Measurements from ENCODE around the gene CRACR2A.

CRACR2A gene

DNA sequence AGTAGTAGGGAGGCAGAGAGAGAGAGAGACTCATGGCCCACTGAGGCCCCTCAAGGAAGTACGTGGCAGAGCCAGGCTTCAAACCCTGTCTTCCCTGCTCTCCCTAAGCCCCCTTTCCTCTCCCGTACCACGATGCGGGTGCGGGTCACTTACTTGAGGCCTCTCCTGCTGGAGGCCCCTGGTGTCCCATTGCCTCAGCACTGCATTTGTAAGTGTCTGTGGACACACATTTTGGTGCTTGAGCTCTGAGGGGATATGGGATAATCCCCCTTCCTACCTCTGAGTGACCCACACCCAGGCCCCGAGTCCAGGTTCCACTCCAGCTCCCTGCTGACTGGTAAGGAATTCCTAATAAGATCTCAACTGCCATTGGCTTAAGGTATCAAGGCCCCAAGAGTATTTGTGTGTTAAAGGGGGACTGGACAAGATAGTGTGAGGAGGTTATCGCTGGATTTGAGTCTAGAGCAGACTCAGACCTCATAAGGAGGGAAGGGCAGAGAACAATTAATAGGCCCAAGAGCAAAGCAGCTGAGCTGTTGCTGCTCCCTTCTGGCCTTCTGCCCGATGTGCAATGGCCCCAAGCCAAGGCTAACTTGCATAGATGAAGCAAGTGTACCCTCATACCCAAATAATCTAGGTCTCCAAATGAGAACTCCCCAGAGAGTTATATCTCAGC is 71.9 kb downstream of the CRACR2A start:
- DNase-seq = no peak

DNA sequence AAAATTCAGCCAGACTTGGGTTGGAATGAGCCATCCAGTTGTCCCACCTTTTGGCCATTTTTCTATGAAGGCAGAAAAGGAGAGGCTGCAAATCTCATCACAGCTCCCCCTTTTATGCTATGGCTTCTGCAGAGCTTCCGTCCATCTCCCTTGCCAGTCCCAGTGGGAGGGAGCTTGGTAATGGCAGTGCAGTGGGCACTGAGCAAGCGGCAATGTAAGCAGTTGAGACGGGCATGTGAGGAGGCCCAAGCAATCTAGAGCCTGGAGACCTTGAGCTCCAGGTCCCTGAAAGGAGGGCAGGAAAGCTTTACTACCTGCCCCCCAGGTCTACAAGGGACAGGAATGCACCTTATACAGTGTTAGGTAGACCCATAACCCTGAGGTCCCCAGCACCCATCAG is 73.1 kb downstream of the CRACR2A start:
- no peak for DNase-seq

DNA sequence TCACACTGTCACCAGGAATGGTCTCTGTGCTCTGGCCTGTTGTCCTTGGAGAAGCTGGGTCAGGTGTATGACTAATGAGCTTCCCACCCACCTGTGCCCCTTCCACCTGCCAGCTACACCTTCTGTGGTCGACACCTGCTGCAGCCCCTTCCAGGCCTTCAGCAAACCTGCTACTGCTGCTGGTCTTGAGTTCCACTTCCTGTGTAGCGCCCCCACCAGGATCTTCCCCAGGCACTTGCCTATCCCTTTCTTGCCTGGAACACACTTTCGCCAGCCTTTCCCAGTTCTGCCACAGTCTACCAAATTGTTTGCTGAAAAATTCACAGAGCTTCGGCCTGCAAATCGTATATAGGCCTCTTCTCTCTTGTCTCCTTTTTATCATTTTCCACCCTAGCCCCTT is 75.3 kb downstream of the CRACR2A start:
- DNase-seq = no peak

DNA sequence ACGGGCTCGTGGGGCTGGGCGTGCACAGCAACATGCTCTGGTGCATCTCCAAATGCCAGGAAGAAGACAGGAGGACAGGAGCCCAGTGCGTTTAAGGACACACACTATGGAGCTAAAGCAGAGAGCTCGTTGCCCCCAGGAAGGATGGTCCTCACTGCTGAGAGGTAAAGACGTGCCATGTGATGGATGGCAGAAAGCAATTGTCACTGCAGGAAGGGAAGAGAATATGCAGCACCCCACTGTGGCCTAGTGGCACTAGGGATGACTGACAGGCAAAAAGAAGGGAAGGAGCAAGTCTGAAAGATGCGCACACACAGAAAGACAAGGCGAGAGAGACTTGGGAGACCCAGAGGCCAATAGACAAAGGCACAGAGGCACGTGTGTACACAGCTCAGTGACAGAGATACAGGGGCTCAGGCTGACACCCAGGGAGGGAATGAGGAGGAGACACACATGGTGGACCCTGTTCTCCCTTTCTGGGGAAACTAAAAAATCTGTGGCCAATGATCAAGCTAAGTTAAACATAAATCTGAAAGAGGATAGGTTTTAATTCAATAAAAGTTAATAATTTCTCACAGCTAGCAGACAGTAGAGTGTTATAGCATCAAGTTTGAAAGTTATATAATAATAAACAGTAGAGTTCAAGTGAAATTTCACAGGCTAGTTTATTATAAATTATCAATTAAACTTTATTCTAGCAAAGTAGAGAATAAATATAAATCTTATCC is 78.8 kb downstream of the CRACR2A start:
- DNase-seq = no peak

DNA sequence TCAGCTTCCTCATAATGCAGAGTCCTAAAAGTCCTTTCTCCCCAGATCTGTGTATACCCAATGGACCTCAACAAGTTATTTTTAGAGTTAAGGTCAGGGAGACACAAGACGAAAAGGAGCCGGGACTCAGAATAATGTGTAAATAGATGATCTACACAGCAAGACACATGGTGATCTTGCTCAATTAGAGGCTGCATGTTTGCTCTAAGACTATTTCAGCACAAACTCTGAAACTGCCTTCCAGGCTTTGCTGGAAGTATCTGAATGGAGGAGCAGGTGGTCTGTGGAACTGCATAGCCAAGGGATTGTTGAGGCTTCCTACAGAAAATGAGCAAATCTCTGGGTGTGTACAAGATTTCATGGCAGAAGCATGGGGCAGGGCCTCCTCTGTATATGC is 80.8 kb downstream of the CRACR2A start:
- no peak for DNase-seq

GRCh38 chr12:3671330-3672112 is 81.4 kb downstream of the CRACR2A start:
- no peak for DNase-seq

GRCh38 chr12:3670083-3670620 is 82.8 kb downstream of the CRACR2A start:
- no peak for DNase-seq

GRCh38 chr12:3669594-3669993 is 83.3 kb downstream of the CRACR2A start:
- DNase-seq = no peak

GRCh38 chr12:3668479-3669165 is 84.3 kb downstream of the CRACR2A start:
- no peak for DNase-seq

- no peak for DNase-seq
These were observed 85.4 kb downstream of the CRACR2A start for GRCh38 chr12:3667485-3667884.

DNA sequence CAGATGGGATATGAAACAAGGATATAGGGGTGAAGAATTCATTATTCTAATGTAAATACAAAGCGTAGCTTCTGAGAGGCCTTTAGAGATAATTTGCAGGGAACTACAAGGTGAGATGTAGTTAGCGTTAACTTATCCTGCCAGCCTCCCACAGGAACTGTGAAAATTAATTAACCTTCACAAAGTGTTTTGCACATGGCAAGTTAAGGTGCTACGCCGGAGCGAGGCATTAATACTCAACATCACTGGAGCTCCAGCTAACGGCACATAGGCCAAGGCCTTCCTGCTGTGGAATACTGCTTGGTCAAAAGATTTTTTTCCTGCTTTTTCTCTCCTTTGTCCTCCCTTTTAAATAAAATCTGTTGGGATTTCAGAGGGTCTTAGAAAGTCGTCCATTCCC is 86.5 kb downstream of the CRACR2A start:
- DNase-seq = no peak

- no peak for DNase-seq
These were observed 90.4 kb downstream of the CRACR2A start for GRCh38 chr12:3662521-3662921.

GRCh38 chr12:3661028-3661427 is 91.9 kb downstream of the CRACR2A start:
- no peak for DNase-seq

GRCh38 chr12:3658327-3659163 is 94.4 kb downstream of the CRACR2A start:
- no peak for DNase-seq

GRCh38 chr12:3656946-3657622 is 95.8 kb downstream of the CRACR2A start:
- no peak for DNase-seq

DNA sequence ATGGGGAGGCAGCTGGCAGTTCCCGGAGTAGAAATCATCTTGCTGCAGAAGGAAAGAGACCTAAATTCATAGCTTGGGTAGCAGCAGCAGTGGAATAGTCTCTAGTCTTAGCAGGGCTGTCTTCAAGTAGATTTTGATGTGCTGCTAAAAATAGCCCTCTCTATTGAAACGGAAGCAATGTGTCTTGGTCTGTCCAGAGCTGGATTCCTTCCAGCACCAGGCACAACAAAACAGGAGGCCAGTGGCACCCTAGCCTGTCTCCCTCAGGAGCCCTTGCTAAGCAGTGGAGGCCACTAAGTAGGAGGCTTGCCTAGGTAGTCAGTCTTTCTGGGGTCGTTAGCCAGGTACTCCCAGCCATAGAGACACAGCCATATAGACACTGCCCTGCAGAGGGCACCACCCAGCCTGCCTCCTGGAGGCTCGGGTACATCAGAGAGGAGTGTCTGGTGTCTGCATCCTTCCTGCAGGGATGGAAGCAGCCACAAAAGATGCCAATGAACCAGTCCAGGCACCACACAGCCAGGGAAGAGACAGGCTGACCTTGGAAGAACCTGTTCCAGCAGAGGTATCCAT is 97.5 kb downstream of the CRACR2A start:
- DNase-seq = no peak

DNA sequence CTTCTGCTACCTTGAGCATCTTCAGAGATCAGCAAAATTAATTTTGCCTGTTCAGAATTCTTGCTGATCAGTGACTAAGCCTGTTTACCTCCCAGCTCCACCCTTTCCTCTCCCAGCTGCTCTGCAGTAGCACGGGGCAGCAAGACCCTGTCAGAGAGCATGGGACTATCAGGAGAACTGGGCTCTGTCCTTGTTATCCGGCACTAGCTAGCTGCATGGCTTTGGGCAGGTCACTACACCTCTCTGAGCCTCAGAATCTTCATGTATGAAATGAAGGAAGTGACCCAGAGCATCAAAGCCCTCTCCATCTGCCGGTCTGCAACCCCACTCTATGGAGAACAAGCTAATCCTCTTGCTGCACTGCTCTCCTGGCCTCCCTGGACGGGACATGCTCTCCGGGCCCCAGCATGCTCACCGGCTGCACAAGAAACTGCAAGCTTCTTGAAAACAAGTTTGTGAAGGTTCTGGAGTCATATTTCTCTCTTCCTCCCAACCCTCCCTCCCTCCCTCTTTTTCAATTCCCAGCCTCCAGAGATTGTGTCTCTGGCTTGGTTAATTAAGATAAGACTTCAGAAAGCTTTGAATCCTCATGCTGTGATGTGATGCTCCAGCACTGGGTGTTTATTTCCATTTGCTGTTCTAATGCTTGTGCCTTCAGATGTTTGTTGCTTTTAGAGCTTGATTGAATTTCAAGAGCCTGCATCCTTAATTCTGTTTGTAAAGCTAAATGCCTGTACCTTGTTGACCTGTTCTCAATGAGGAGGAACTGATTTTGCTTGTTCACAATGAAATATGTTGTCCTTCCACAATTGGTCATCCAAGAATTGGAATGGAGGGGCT is 101.1 kb downstream of the CRACR2A start:
- no peak for DNase-seq

DNA sequence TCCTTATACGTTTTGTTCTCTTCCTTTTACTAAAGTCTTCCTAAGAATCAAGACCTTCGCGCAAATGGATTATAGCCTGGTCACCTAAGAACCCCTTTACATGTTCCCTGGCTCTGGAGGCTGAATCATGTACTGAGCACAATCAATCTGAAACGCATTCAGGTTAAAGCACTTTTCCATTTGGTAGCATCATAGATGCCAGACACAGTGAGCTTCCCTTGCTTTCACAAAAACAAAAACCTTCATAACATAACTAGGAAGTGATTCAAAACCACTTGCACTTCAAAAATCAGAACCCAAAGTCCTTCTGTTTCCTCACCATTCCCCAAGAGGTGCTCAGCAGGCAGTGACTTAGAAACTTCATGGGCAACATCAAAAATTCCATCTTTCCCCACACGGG is 105.4 kb downstream of the CRACR2A start:
- DNase-seq = no peak

GRCh38 chr12:3646561-3647241 is 106.2 kb downstream of the CRACR2A start:
- DNase-seq = no peak

- DNase-seq = no peak
These were observed 107.8 kb downstream of the CRACR2A start for GRCh38 chr12:3645091-3645490.
